Astrocyte of the spinal cord (primary cell): Measurements from ENCODE around the gene RAI14.

Experiments
- DNase-seq: peaks from one replicate; pipeline ENCODE4 v3.0.0; 2011; ENCODE audit warnings: low read depth, low spot score
- H3K4me3 ChIP-seq: 2 replicates; pipeline ENCODE4 v1.5.1; 2011; ENCODE audit warnings: low read depth, mild to moderate bottlenecking, low read length, moderate library complexity
- in situ Hi-C: cut with HindIII; loops from 2 replicates; pipeline ENCODE4 v1.10.0; 2017; ENCODE audit warnings: low sequenced_read_pairs
- TF ChIP-seq, protein P1 (sequence below): IDR thresholded peaks from 2 replicates; pipeline ENCODE4 v1.5.1; 2012; ENCODE audit warnings: low read depth, mild to moderate bottlenecking, low read length, inconsistent platforms

RAI14 gene

DNA sequence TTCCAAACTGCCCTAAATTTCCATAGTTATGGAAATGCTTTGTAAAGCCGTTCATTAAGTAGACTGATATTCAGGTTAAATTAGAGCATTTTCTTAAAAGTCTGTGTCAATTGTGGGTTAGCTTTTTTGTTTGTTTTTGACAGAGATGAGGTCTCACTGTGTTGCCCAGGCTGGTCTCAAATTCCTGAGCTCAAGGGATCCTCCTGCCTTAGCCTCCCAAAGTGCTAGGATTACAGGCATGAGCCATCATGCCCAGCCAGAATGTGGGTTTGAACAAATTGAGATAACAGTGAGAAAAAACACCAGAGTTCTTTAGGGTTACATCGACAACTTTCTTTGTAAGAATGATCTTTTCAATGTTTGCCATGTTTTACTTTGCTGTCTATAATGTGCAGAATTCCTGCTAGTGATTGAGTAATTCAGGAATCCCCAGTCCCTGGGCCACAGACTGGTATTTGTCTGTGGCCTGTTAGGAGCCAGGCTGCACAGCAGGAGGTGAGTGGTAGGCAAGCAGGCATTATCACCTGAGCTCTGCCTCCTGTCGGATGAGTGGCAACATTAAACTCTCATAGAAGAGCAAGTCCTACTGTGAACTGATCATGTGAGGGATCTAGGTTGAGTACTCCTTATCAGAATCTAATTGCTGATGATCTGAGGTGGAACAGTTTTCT is 80.5 kb downstream of the RAI14 start:
- no peak for DNase-seq
- no peak overlapping the region for H3K4me3 ChIP-seq
- in situ Hi-C loops = no loop called here
- TF ChIP-seq, protein P1, sequence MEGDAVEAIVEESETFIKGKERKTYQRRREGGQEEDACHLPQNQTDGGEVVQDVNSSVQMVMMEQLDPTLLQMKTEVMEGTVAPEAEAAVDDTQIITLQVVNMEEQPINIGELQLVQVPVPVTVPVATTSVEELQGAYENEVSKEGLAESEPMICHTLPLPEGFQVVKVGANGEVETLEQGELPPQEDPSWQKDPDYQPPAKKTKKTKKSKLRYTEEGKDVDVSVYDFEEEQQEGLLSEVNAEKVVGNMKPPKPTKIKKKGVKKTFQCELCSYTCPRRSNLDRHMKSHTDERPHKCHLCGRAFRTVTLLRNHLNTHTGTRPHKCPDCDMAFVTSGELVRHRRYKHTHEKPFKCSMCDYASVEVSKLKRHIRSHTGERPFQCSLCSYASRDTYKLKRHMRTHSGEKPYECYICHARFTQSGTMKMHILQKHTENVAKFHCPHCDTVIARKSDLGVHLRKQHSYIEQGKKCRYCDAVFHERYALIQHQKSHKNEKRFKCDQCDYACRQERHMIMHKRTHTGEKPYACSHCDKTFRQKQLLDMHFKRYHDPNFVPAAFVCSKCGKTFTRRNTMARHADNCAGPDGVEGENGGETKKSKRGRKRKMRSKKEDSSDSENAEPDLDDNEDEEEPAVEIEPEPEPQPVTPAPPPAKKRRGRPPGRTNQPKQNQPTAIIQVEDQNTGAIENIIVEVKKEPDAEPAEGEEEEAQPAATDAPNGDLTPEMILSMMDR = no peak

DNA sequence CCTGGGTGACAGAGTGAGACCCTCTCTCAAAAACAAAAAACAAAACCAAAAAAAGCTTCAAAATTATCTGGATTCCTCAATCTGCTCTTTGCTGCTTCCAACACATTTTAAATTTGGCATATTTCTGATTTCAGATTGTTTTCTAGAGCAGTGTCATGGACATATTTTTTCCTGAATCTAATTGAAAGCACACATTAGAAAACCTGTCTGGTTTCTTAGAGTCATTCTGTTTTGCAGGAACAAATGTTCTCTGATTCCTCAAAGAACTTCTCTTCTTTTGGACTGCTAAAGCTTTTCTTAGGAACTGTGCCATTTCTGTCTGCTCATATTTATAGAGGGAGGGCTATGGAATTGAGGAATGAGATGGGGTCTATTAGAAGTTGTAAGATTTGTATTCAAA is 81.6 kb downstream of the RAI14 start:
- in situ Hi-C loops = no loop called here
- no peak for DNase-seq
- H3K4me3 ChIP-seq = no peak overlapping the region
- TF ChIP-seq, protein P1 = no peak

DNA sequence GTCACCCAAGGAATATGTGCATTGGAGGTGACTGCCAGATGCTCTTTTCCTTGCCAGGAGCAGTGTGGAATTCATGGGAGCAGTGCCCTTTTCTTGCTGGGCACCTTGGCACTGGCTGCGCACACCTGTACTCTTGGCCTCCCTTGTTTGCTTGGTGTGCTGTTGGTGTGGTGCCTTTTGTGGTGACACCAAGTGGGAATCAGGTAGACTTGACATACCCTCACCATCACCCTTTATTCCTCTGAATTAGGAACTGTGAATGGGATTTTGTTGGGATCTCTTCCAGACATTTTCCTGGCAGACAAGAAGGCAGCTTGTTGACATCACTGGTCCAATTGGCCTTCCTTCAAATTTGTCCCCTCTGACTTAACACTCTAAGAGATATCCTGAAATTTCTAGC is 82.3 kb downstream of the RAI14 start:
- DNase-seq = no peak
- no peak overlapping the region for H3K4me3 ChIP-seq
- in situ Hi-C loops = no loop called here
- TF ChIP-seq, protein P1 = no peak

DNA sequence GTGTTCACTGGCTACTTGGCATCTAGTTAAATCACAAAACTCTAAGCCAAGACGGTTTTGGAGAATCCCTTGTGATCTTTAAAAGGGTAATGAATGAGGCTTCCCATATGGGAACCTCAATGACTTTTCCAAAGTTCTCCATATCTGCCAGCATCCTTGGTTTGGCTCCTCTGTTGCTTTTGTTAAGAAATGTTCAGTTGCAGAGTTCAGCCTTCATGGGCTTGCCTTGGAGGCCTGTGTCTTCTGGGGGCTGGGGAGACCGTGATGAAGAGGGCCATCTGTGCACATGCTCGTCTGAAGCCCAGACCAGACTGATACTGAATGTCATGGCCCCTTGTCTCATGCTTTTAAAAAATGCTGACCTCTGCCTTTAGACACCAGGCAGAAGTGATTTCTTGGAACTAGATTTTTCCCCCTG is 84.3 kb downstream of the RAI14 start:
- no peak for DNase-seq
- no peak overlapping the region for H3K4me3 ChIP-seq
- in situ Hi-C loops = no loop called here
- TF ChIP-seq, protein P1 = no peak

DNA sequence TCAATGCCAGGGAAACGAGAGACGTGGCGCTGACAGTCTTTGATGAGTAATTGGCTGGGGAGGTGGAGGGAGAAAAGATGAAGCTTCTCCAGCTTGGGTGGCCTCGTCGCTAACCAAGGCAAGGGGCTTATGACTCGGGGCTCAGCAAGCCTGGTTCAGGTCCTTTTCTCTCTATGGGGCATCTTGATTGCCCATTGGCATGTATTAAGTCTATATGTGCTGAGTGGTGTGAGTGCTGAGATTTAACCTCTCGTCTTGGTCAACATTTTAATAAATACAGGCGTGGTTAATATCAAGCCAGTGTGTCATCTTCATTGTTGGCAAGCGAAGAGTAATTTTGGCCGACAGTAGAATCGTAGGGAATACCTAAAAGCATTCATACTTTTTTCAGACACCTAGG is 85.9 kb downstream of the RAI14 start:
- no peak for DNase-seq
- in situ Hi-C loops = no loop called here
- no peak overlapping the region for H3K4me3 ChIP-seq
- TF ChIP-seq, protein P1 = no peak

DNA sequence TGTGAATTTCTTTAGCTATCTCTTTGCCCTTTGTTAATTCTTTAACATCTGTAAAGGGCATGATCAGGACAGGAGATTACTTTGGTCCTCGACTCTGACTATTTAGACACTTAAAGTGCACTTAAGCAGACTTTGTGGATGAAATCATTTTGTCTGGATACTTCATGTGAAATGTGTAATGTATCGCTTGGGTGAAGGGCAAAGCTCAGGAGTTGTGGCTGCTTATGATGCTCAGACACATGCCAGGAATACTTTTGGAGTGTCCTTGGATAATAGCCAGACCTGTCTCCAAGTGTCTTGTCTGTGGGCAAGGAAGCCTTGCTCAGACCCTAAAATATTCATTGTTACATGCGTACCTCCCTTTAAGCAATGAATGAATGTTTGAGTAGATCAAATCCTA is 87.8 kb downstream of the RAI14 start:
- no peak overlapping the region for H3K4me3 ChIP-seq
- in situ Hi-C loops = no loop called here
- peak; percentile 95 for DNase-seq
- TF ChIP-seq, protein P1 = no peak

DNA sequence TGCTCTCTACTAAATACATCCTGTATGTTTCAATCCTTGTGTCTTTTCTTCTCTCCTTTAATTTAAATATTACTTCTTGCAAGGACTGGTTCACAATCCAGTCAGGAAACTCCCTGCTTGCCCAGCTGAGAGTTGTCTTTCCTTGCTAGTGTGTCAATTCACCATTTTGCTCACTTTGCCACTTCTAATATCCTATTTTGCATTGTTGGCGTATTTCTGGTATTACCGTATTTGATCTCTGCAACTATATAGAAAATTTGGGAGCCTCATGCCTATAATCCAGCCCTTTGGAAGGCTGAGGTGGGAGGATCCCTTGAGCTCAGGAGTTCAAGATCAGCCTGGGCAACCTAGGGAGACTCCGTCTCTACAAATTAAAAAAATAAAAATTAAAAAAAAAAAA is 92.3 kb downstream of the RAI14 start:
- no peak overlapping the region for H3K4me3 ChIP-seq
- in situ Hi-C loops = no loop called here
- no peak for DNase-seq
- TF ChIP-seq, protein P1 = no peak
